PC-9 (cell line): ENCODE data around the gene MYO5C.

ENCODE experiments used
- CTCF ChIP-seq: fragments of 200-600 bp; sonication (generic); conservative IDR thresholded peaks from 2 replicates; pipeline ENCODE4 v1.6.1; 2017; ENCODE audit warnings: mixed run types, antibody characterized with exemption, mild to moderate bottlenecking, moderate library complexity
- EZH2 ChIP-seq: fragments of 200-600 bp; sonication (generic); IDR thresholded peaks from 2 replicates; pipeline ENCODE4 v1.8.0; 2017; ENCODE audit warnings: antibody characterized with exemption, low read depth

GRCh38 chr15:52281085-52282035 lies 14.2 kb downstream of the MYO5C start:
- no peak for TF ChIP-seq CTCF
- TF ChIP-seq EZH2, result no peak
